GM12878 (cell line): ENCODE measurements around the gene RALGPS1. TPM values are rescaled to one million over a fixed set of nuclear protein-coding genes. Genes with fewer than 3 reads are reported as not detected.

Source experiments
- E4F1 ChIP-seq: fragments of 450-650 bp; IDR thresholded peaks from 2 replicates; pipeline ENCODE4 v1.6.1; 2018; ENCODE audit warnings: borderline replicate concordance, mild to moderate bottlenecking; ENCODE audit not compliant: partially characterized antibody
- HDAC6 ChIP-seq: fragments of 200-600 bp; sonication (generic); IDR thresholded peaks from one replicate; pipeline ENCODE4 v1.8.0; 2017; ENCODE audit warnings: antibody characterized with exemption; ENCODE audit not compliant: unreplicated experiment
- IKZF2 ChIP-seq, 2 experiments: fragments of 450-650 bp; IDR thresholded peaks; 2 replicates each; pipeline ENCODE4 v1.6.1; 2017; ENCODE audit warnings: mild to moderate bottlenecking in 2 of 2, moderate library complexity in 2 of 2
- JUND ChIP-seq: IDR thresholded peaks from 2 replicates; pipeline ENCODE4 v1.6.1; 2012; ENCODE audit warnings: low read depth, mild to moderate bottlenecking, low read length, improper control_type of control experiment, moderate library complexity
- MTA2 ChIP-seq: fragments of 450-650 bp; IDR thresholded peaks from 2 replicates; pipeline ENCODE4 v1.6.1; 2016; ENCODE audit warnings: low read depth, mild to moderate bottlenecking, moderate library complexity
- NFYA ChIP-seq: IDR thresholded peaks from 2 replicates; pipeline ENCODE4 v1.6.1; 2011; ENCODE audit warnings: low read depth, mild to moderate bottlenecking, low read length, improper control_type of control experiment, borderline replicate concordance
- SIX5 ChIP-seq: IDR thresholded peaks from 2 replicates; pipeline ENCODE4 v1.6.1; 2011; ENCODE audit warnings: mild to moderate bottlenecking, low read depth, low read length, moderate library complexity; ENCODE audit not compliant: severe bottlenecking
- STAT1 ChIP-seq: fragments of 450-650 bp; conservative IDR thresholded peaks from 2 replicates; pipeline ENCODE4 v1.6.1; 2014; ENCODE audit warnings: antibody characterized with exemption, mild to moderate bottlenecking
- polyA plus RNA-seq, 11 experiments: library from polyadenylated mRNA; depleted of rRNA in 4 of 11; unstranded in 6 of 11; stranded (reverse) in 5 of 11; fragments of >200 nt; fragmentation: Nextera tagmentation in 4 of 11; fragmentation: Illumina TruSeq in 1 of 11; extraction: Ambion mirVana in 4 of 11; extraction: Trizol in 1 of 11; gene quantifications; 1 replicate in 1 of 11; 2 replicates in 10 of 11; pipeline versions ENCODE4 v1.2.1 to v1.2.3, GENCODE V29; 2011 to 2016; ENCODE audit warnings: inconsistent platforms in 2 of 11, missing spikeins in 2 of 11, low read depth in 1 of 11
- total RNA-seq, 4 experiments: library from RNA; depleted of rRNA in 3 of 4; stranded (reverse); fragments of >200 nt in 3 of 4; fragmentation: Illumina TruSeq in 1 of 4; extraction: Trizol in 1 of 4; gene quantifications; 2 replicates each; pipeline versions ENCODE4 v1.2.1 to v1.2.3, GENCODE V29; 2013 to 2021

Gene RALGPS1
- total and polyA plus RNA-seq, 10 of the 15 experiments (the other 5 are each of a cell fraction or from before 2014, with no cell fraction given), result 0.13 to 5.6 (median 2.7) TPM

- TF ChIP-seq IKZF2 (IDR thresholded peaks at IDR 0.05) (peak; percentile 28 to 36; a peak in 2 of 4 replicates), MTA2 (peak; percentile 45; the same call in 1 of the 2 replicates), NFYA (no peak), SIX5 (no peak), HDAC6 (no peak), STAT1 (no peak), E4F1 (no peak), JUND (0 out of 2 replicates have a peak, but pooled peaks have one; percentile 8)
These were observed 284.6 kb downstream of the RALGPS1 start (continued) for GRCh38 chr9:127199001-127199791.
